Dermis microvascular lymphatic vessel endothelial cell (primary cell): ENCODE data around the gene VTI1A. TPM values are rescaled to one million over a fixed set of nuclear protein-coding genes. Genes with fewer than 3 reads are reported as not detected.

Source experiments
- DNase-seq, 2 donors: peaks; one replicate each; pipeline versions ENCODE4 v3.0.0 to v3.0.0-alpha.2; 2010; ENCODE audit warnings: low read depth in 2 of 2
- total RNA-seq: library from RNA; depleted of rRNA; stranded (reverse); fragments of >200 nt; gene quantifications from 2 replicates; pipeline ENCODE4 v1.2.1, GENCODE V29; 2014

VTI1A gene
- total RNA-seq, 1 donor from 2014 or later, result 13.6 TPM

GRCh38 chr10:112802411-112803022 is 355.5 kb downstream of the VTI1A start:
- DNase-seq, result no peak

GRCh38 chr10:112803961-112804401 is 357.0 kb downstream of the VTI1A start:
- no peak for DNase-seq

- DNase-seq, result no peak
Measured at GRCh38 chr10:112805254-112805590, 358.2 kb downstream of the VTI1A start.

GRCh38 chr10:112805701-112806100 is 358.7 kb downstream of the VTI1A start:
- DNase-seq, result no peak

GRCh38 chr10:112807013-112807412 is 360.0 kb downstream of the VTI1A start:
- no peak for DNase-seq

- DNase-seq, result no peak
Measured at GRCh38 chr10:112809736-112810135, 362.7 kb downstream of the VTI1A start.

GRCh38 chr10:112810711-112811151 is 363.7 kb downstream of the VTI1A start:
- no peak for DNase-seq

- DNase-seq, result peak in 1 of 2 donors; percentile 30
Measured at GRCh38 chr10:112811741-112812551, 364.9 kb downstream of the VTI1A start.

GRCh38 chr10:112812586-112812985 is 365.6 kb downstream of the VTI1A start:
- DNase-seq, result no peak

GRCh38 chr10:112813866-112814591 is 367.0 kb downstream of the VTI1A start:
- no peak for DNase-seq

- peak; percentile 77 to 89 for DNase-seq
Measured at GRCh38 chr10:112815269-112816032, 368.4 kb downstream of the VTI1A start.

GRCh38 chr10:112816033-112816430 is 369.0 kb downstream of the VTI1A start:
- DNase-seq, result no peak

GRCh38 chr10:112816891-112817290 is 369.9 kb downstream of the VTI1A start:
- DNase-seq, result no peak

GRCh38 chr10:112817981-112818777 is 371.2 kb downstream of the VTI1A start:
- no peak for DNase-seq

GRCh38 chr10:112819231-112819630 is 372.2 kb downstream of the VTI1A start:
- DNase-seq, result no peak

GRCh38 chr10:112820320-112820719 is 373.3 kb downstream of the VTI1A start:
- no peak for DNase-seq

GRCh38 chr10:112821038-112821437 is 374.0 kb downstream of the VTI1A start:
- DNase-seq, result no peak

- no peak for DNase-seq
Measured at GRCh38 chr10:112821663-112822062, 374.6 kb downstream of the VTI1A start.

- DNase-seq, result no peak
Measured at GRCh38 chr10:112823007-112823406, 376.0 kb downstream of the VTI1A start.

GRCh38 chr10:112823604-112824003 is 376.6 kb downstream of the VTI1A start:
- DNase-seq, result no peak
